SK-N-SH (cell line): ENCODE data around the gene TRAK1. TPM values are rescaled to one million over a fixed set of nuclear protein-coding genes. Genes with fewer than 3 reads are reported as not detected.
A peak's percentile ranks its signal among the peaks of the same experiment; 100 is the strongest.

Experiments used
- CTCF ChIA-PET: fragments of 300-600, 350-600 bp; formaldehyde crosslinking; extraction: SDS; loops from one replicate; lab custom pipeline; 2021; lab: Yijun Ruan, JAX
- POLR2A ChIA-PET: fragments of 350-600 bp; sonication (Branson Sonifier 250); formaldehyde crosslinking; extraction: SDS; loops from one replicate; lab custom pipeline; 2020; ENCODE audit warnings: antibody characterized with exemption, inconsistent platforms; lab: Yijun Ruan, JAX
- DNase-seq: peaks from one replicate; pipeline ENCODE4 v3.0.0; 2012
- H2AFZ ChIP-seq: fragments of 200-600 bp; sonication (generic); 2 replicates; pipeline ENCODE4 v1.8.1; 2016; ENCODE audit warnings: antibody characterized with exemption, mild to moderate bottlenecking, low read depth
- H3F3A ChIP-seq: fragments of 200-600 bp; sonication (generic); replicated peaks from 2 replicates; pipeline ENCODE3; 2016; ENCODE audit warnings: antibody characterized with exemption, mild to moderate bottlenecking; ENCODE audit not compliant: insufficient read depth
- H3K27ac ChIP-seq, 2 experiments: fragments of 200-500 bp in 1 of 2; fragments of 200-600 bp in 1 of 2; sonication (Bioruptor generic) in 1 of 2; sonication (generic), shearing (Covaris generic) in 1 of 2; 2 replicates each; pipeline versions ENCODE4 v1.5.1 to v1.6.1; 2014 to 2016; ENCODE audit warnings: low read depth in 2 of 2, inconsistent platforms in 1 of 2, low read length in 1 of 2, mild to moderate bottlenecking in 1 of 2, mixed read lengths in 1 of 2
- H3K27me3 ChIP-seq: fragments of 200-600 bp; sonication (generic), shearing (Covaris generic); 2 replicates; pipeline ENCODE4 v1.6.1; 2016; ENCODE audit warnings: mixed run types; ENCODE audit not compliant: insufficient read depth
- H3K36me3 ChIP-seq, 2 experiments: fragments of 200-500 bp in 1 of 2; fragments of 200-600 bp in 1 of 2; sonication (Bioruptor generic) in 1 of 2; sonication (generic) in 1 of 2; replicated peaks in 1 of 2; 2 replicates each; pipeline versions ENCODE3 to v1.5.1; 2014 to 2016; ENCODE audit warnings: low read length in 1 of 2, mild to moderate bottlenecking in 1 of 2; ENCODE audit not compliant: insufficient read depth in 2 of 2, control insufficient read depth in 1 of 2
- H3K4me1 ChIP-seq, 2 experiments: fragments of 200-500 bp in 1 of 2; fragments of 200-600 bp in 1 of 2; sonication (Bioruptor generic) in 1 of 2; sonication (generic), shearing (Covaris generic) in 1 of 2; 2 replicates each; pipeline versions ENCODE4 v1.5.1 to v1.6.1; 2014 to 2016; ENCODE audit warnings: low read depth in 1 of 2, low read length in 1 of 2, mixed run types in 1 of 2; ENCODE audit not compliant: insufficient read depth in 2 of 2, control insufficient read depth in 1 of 2
- H3K4me2 ChIP-seq: fragments of 200-600 bp; sonication (generic), shearing (Covaris generic); 2 replicates; pipeline ENCODE4 v1.6.1; 2017; ENCODE audit warnings: mixed run types
- H3K4me3 ChIP-seq, 2 experiments: fragments of 200-500 bp in 1 of 2; fragments of 200-600 bp in 1 of 2; sonication (Bioruptor generic) in 1 of 2; sonication (generic), shearing (Covaris generic) in 1 of 2; 2 replicates each; pipeline versions ENCODE4 v1.5.1 to v1.8.1; 2014 to 2016; ENCODE audit warnings: low read depth in 2 of 2, inconsistent platforms in 1 of 2, low read length in 1 of 2, mild to moderate bottlenecking in 1 of 2, mixed read lengths in 1 of 2, moderate library complexity in 1 of 2
- H3K79me2 ChIP-seq: fragments of 200-600 bp; sonication (generic); 2 replicates; pipeline ENCODE4 v1.8.1; 2017; ENCODE audit warnings: mild to moderate bottlenecking; ENCODE audit not compliant: insufficient read depth
- H3K9ac ChIP-seq: fragments of 200-600 bp; sonication (generic); 2 replicates; pipeline ENCODE4 v1.6.1; 2017; ENCODE audit warnings: mixed run types
- H3K9me2 ChIP-seq: fragments of 200-600 bp; sonication (generic); 2 replicates; pipeline ENCODE4 v1.6.1; 2017; ENCODE audit warnings: mixed run types
- H3K9me3 ChIP-seq: fragments of 200-600 bp; sonication (generic); 2 replicates; pipeline ENCODE4 v1.6.1; 2017; ENCODE audit warnings: mixed run types, mild to moderate bottlenecking, moderate library complexity
- H4K20me1 ChIP-seq: fragments of 200-600 bp; sonication (generic); 2 replicates; pipeline ENCODE4 v1.6.1; 2017; ENCODE audit warnings: mild to moderate bottlenecking, mixed run types; ENCODE audit not compliant: insufficient read depth
- ELF1 ChIP-seq: IDR thresholded peaks from 2 replicates; pipeline ENCODE4 v1.4.0; 2012
- EP300 ChIP-seq, 2 experiments: IDR thresholded peaks; 2 replicates each; pipeline versions ENCODE4 v1.4.0 to v1.6.1; 2012; ENCODE audit warnings: borderline replicate concordance in 1 of 2, low read depth in 1 of 2, low read length in 1 of 2
- FOSL2 ChIP-seq: IDR thresholded peaks from 2 replicates; pipeline ENCODE4 v1.4.0; 2012; ENCODE audit warnings: low read depth, mild to moderate bottlenecking, moderate library complexity, borderline replicate concordance
- FOXM1 ChIP-seq: IDR thresholded peaks from 2 replicates; pipeline ENCODE4 v1.4.0; 2012; ENCODE audit warnings: low read depth, mild to moderate bottlenecking
- GABPA ChIP-seq: IDR thresholded peaks from 2 replicates; pipeline ENCODE4 v1.4.0; 2012; ENCODE audit warnings: low read depth, mild to moderate bottlenecking
- GATA2 ChIP-seq: sonication (generic); formaldehyde crosslinking; IDR thresholded peaks from 2 replicates; pipeline ENCODE4 v1.5.0; 2020; ENCODE audit warnings: mild to moderate bottlenecking, missing genetic modification reagents
- IRF3 ChIP-seq: fragments of 150-350 bp; IDR thresholded peaks from 2 replicates; pipeline ENCODE4 v1.6.1; 2016; ENCODE audit warnings: mild to moderate bottlenecking, low read depth, low read length
- NFIC ChIP-seq: IDR thresholded peaks from 2 replicates; pipeline ENCODE4 v1.4.0; 2012; ENCODE audit warnings: borderline replicate concordance
- RAD21 ChIP-seq: IDR thresholded peaks from 2 replicates; pipeline ENCODE4 v1.6.1; 2012; ENCODE audit warnings: mild to moderate bottlenecking, low read length
- RCOR1 ChIP-seq: fragments of 150-350 bp; IDR thresholded peaks from 2 replicates; pipeline ENCODE4 v1.6.1; 2017; ENCODE audit warnings: antibody characterized with exemption, low read length
- RXRA ChIP-seq: IDR thresholded peaks from 2 replicates; pipeline ENCODE4 v1.4.0; 2012; ENCODE audit warnings: low read depth, mild to moderate bottlenecking, borderline replicate concordance
- SMC3 ChIP-seq: IDR thresholded peaks from 2 replicates; pipeline ENCODE4 v1.6.1; 2012; ENCODE audit warnings: low read depth, low read length, improper control_type of control experiment
- USF1 ChIP-seq: IDR thresholded peaks from 2 replicates; pipeline ENCODE4 v1.4.0; 2012; ENCODE audit warnings: low read depth, borderline replicate concordance
- USF2 ChIP-seq: fragments of 150-350 bp; IDR thresholded peaks from 2 replicates; pipeline ENCODE4 v1.6.1; 2017; ENCODE audit warnings: antibody characterized with exemption, low read length, low read depth, borderline replicate concordance
- WGBS: methylation state at CpG from one replicate; pipeline ENCODE4 v1.1.6; 2017; ENCODE audit warnings: low lambda C conversion rate; 5-methylcytosine and 5-hydroxymethylcytosine counted together
- polyA plus RNA-seq, 3 experiments: library from polyadenylated mRNA; depleted of rRNA; stranded (reverse); fragments of >200 nt; gene quantifications; 2 replicates each; pipeline ENCODE4 v1.2.3, GENCODE V29; 2012
- TF ChIP-seq, protein P1 (sequence below): fragments of 200-600 bp; sonication (generic); IDR thresholded peaks from 2 replicates; pipeline ENCODE4 v1.6.1; 2017; ENCODE audit warnings: antibody characterized with exemption, mild to moderate bottlenecking, moderate library complexity
- TF ChIP-seq, protein P2 (sequence below): IDR thresholded peaks from 2 replicates; pipeline ENCODE4 v1.6.1; 2012; ENCODE audit warnings: mild to moderate bottlenecking, low read depth, low read length, moderate library complexity

The TRAK1 gene
- polyA plus RNA-seq, 1 of the 3 experiments (the other 2 are of a cell fraction), result 12.5 TPM

DNA sequence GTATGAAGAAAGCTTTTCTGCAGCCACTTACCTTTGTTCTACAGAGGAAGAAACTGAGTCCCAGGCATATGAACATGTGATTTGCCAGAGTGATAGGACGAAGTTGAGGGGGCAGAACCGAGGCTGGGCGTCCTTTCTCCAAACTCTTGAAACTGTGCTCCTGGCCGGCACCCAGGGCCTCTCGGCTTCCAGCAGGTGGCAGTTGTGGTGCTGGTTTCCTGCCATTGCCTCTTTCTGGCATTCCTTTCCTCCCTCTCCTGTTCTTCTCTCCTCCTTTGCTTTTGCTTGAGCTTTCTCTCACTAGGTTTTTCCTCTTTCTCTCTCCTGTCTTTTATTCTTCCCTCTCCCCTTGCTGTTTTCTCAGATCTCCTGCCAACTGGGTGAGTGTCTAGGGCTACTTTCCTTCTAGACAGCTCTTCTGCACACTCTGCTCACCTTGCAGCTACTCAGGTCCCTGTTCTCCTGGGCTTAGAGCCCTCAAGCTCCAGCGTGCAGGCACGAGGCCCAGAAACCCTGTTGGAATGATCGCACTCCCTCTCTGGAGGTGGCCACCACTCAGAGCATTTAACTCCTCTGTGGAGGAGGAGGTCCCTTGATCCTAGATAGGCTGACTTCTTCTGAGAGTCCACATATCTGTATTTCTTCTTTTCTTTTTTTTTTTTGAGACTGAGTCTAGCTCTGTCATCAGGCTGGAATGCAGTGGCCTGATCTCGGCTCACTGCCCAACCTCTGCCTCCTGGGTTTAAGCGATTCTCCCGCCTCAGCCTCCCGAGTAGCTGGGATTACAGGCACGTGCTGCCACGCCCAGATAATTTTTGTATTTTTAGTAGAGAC lies 26.2 kb downstream of the TRAK1 start:
- no peaks in the 10 kb centered on the region for H4K20me1 ChIP-seq
- no peak overlapping the region for H3K4me3 ChIP-seq
- DNase-seq, result peak; percentile 39
- peaks cover 2 to 8% of the 10 kb centered on the region in 2 experiments; a peak in 2 of 4 replicates for H3K4me1 ChIP-seq
- no peaks in the 10 kb centered on the region for H3F3A ChIP-seq
- no peaks in the 10 kb centered on the region for H3K9me2 ChIP-seq
- peak overlapping the region; percentile 43; the same call in 1 of the 2 replicates for H3K4me2 ChIP-seq
- H3K27ac ChIP-seq, result peak overlapping the region in 1 of 2 experiments; percentile 21; a peak in 1 of 4 replicates
- ChIA-PET POLR2A (interaction anchor here (0.6 to 1.3 kb wide), 2 partner anchors 74 to 520 kb away, joined by 3 to 4 read pairs; no protein-coding TSS in a partner anchor), CTCF (interaction anchor here (0.6 to 9.5 kb wide), 25 partner anchors 9 to 670 kb away, joined by 3 to 261 read pairs (median 3); no protein-coding TSS in a partner anchor)
- no peaks in the 10 kb centered on the region for H3K36me3 ChIP-seq
- H3K9me3 ChIP-seq, result no peaks in the 10 kb centered on the region
- 69% methylated on average over 14 of the region's 14 CpGs for WGBS
- H3K27me3 ChIP-seq, result no peaks in the 10 kb centered on the region
- H3K9ac ChIP-seq, result no peak overlapping the region
- TF ChIP-seq FOSL2 (peak; percentile 32; the same call in 1 of the 2 replicates), EP300 (IDR thresholded peaks at IDR 0.05; ENCODE audit: borderline replicate concordance in 1 of 2, low read depth in 1 of 2, low read length in 1 of 2) (no peak), NFIC (peak; percentile 60), FOXM1 (no peak), RAD21 (peak; percentile 68), SMC3 (peak; percentile 62)
- TF ChIP-seq, protein P1, sequence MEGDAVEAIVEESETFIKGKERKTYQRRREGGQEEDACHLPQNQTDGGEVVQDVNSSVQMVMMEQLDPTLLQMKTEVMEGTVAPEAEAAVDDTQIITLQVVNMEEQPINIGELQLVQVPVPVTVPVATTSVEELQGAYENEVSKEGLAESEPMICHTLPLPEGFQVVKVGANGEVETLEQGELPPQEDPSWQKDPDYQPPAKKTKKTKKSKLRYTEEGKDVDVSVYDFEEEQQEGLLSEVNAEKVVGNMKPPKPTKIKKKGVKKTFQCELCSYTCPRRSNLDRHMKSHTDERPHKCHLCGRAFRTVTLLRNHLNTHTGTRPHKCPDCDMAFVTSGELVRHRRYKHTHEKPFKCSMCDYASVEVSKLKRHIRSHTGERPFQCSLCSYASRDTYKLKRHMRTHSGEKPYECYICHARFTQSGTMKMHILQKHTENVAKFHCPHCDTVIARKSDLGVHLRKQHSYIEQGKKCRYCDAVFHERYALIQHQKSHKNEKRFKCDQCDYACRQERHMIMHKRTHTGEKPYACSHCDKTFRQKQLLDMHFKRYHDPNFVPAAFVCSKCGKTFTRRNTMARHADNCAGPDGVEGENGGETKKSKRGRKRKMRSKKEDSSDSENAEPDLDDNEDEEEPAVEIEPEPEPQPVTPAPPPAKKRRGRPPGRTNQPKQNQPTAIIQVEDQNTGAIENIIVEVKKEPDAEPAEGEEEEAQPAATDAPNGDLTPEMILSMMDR, result peak; percentile 62
- TF ChIP-seq, all 33 proteins: peak for 5
- Histone ChIP-seq H3K79me2 (no peaks in the 10 kb centered on the region), H2AFZ (no peak overlapping the region)

- H3K4me3 ChIP-seq, result no peak overlapping the region
- no peak overlapping the region for H3K4me2 ChIP-seq
- no peaks in the 10 kb centered on the region for H3K79me2 ChIP-seq
- peaks cover 2 to 8% of the 10 kb centered on the region in 2 experiments; a peak in 3 of 4 replicates for H3K4me1 ChIP-seq
- H3K9ac ChIP-seq, result no peak overlapping the region
- peak; percentile 80 for DNase-seq
- H3K27me3 ChIP-seq, result no peaks in the 10 kb centered on the region
- H3K9me3 ChIP-seq, result no peaks in the 10 kb centered on the region
- H3K36me3 ChIP-seq, result no peaks in the 10 kb centered on the region
- CTCF ChIA-PET, result interaction anchor here (0.7 to 9.5 kb wide), 23 partner anchors 9 to 325 kb away, joined by 3 to 261 read pairs (median 4); no protein-coding TSS in a partner anchor
- no peak overlapping the region for H3K27ac ChIP-seq
- no peak overlapping the region for H2AFZ ChIP-seq
- H3K9me2 ChIP-seq, result no peaks in the 10 kb centered on the region
- WGBS, result 59% methylated on average over 2 of the region's 2 CpGs
- H3F3A ChIP-seq, result no peaks in the 10 kb centered on the region
- POLR2A ChIA-PET, result no interaction called here
- no peaks in the 10 kb centered on the region for H4K20me1 ChIP-seq
- TF ChIP-seq RXRA, result no peak
- TF ChIP-seq RCOR1, result no peak
- no peak for TF ChIP-seq GATA2
- TF ChIP-seq IRF3, result no peak
- TF ChIP-seq GABPA, result no peak
- TF ChIP-seq USF1, result no peak
- TF ChIP-seq USF2, result no peak
- TF ChIP-seq, protein P2, sequence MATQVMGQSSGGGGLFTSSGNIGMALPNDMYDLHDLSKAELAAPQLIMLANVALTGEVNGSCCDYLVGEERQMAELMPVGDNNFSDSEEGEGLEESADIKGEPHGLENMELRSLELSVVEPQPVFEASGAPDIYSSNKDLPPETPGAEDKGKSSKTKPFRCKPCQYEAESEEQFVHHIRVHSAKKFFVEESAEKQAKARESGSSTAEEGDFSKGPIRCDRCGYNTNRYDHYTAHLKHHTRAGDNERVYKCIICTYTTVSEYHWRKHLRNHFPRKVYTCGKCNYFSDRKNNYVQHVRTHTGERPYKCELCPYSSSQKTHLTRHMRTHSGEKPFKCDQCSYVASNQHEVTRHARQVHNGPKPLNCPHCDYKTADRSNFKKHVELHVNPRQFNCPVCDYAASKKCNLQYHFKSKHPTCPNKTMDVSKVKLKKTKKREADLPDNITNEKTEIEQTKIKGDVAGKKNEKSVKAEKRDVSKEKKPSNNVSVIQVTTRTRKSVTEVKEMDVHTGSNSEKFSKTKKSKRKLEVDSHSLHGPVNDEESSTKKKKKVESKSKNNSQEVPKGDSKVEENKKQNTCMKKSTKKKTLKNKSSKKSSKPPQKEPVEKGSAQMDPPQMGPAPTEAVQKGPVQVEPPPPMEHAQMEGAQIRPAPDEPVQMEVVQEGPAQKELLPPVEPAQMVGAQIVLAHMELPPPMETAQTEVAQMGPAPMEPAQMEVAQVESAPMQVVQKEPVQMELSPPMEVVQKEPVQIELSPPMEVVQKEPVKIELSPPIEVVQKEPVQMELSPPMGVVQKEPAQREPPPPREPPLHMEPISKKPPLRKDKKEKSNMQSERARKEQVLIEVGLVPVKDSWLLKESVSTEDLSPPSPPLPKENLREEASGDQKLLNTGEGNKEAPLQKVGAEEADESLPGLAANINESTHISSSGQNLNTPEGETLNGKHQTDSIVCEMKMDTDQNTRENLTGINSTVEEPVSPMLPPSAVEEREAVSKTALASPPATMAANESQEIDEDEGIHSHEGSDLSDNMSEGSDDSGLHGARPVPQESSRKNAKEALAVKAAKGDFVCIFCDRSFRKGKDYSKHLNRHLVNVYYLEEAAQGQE, result no peak
- TF ChIP-seq SMC3, result peak; percentile 80
- TF ChIP-seq ELF1, result no peak
Measured at GRCh38 chr3:42118762-42119361, 27.7 kb downstream of the TRAK1 start.
